HG03354 (cell line): Measurements from ENCODE around the gene MAT2B.
A peak's percentile ranks its signal among the peaks of the same experiment; 100 is the strongest.

Experiments used
- ATAC-seq: cut with Tn5 transposase; IDR thresholded peaks from one replicate; pipeline ENCODE4 v1.9.1; 2021; ENCODE audit warnings: mild to moderate bottlenecking; ENCODE audit not compliant: unreplicated experiment, poor library complexity, severe bottlenecking

MAT2B gene

GRCh38 chr5:163505368-163506094, at the start of gene MAT2B:
Gene MAT2B (plus strand): TSS chr5:163505619. CDS start chr5:163505687, 68 bp downstream.
- ATAC-seq, result peak; percentile 92

GRCh38 chr5:163456029-163456589, 49.3 kb upstream of the MAT2B start:
- no peak for ATAC-seq

- ATAC-seq, result no peak
Measured at GRCh38 chr5:163456840-163457239, 48.6 kb upstream of the MAT2B start.

GRCh38 chr5:163458778-163459385, 46.5 kb upstream of the MAT2B start:
- no peak for ATAC-seq

- peak; percentile 20 for ATAC-seq
Measured at GRCh38 chr5:163459462-163459818, 46.0 kb upstream of the MAT2B start.

GRCh38 chr5:163459819-163460561, 45.4 kb upstream of the MAT2B start, which contains the start of gene NUDCD2:
Gene NUDCD2 (minus strand): TSS chr5:163460102. CDS start chr5:163460050, 52 bp downstream.
- ATAC-seq, result peak; percentile 82

- no peak for ATAC-seq
Measured at GRCh38 chr5:163460562-163461171, 44.8 kb upstream of the MAT2B start, which contains the start of gene HMMR. Gene HMMR (plus strand): TSS chr5:163460632. CDS start chr5:163460693, 61 bp downstream.

- ATAC-seq, result no peak
Measured at GRCh38 chr5:163463063-163463435, 42.4 kb upstream of the MAT2B start.

- ATAC-seq, result no peak
Measured at GRCh38 chr5:163467682-163468081, 37.7 kb upstream of the MAT2B start.

- peak; percentile 94 for ATAC-seq
Measured at GRCh38 chr5:163473635-163474243, 31.7 kb upstream of the MAT2B start.

GRCh38 chr5:163475411-163475810, 30.0 kb upstream of the MAT2B start:
- no peak for ATAC-seq

- no peak for ATAC-seq
Measured at GRCh38 chr5:163478126-163478981, 27.1 kb upstream of the MAT2B start.

- no peak for ATAC-seq
Measured at GRCh38 chr5:163478982-163479271, 26.5 kb upstream of the MAT2B start.

GRCh38 chr5:163489055-163489744, 16.2 kb upstream of the MAT2B start:
- no peak for ATAC-seq

GRCh38 chr5:163489745-163490075, 15.7 kb upstream of the MAT2B start:
- ATAC-seq, result no peak

- ATAC-seq, result no peak
Measured at GRCh38 chr5:163496286-163496685, 9.1 kb upstream of the MAT2B start.

GRCh38 chr5:163497315-163497714, 8.1 kb upstream of the MAT2B start:
- no peak for ATAC-seq

GRCh38 chr5:163498886-163499285, 6.5 kb upstream of the MAT2B start:
- no peak for ATAC-seq
